ENCODE data around the gene CLDN15. TPM values are rescaled to one million over a fixed set of nuclear protein-coding genes. Genes with fewer than 3 reads are reported as not detected.
"Not testable (repeated sequence)": the region's sequence is repeated elsewhere in the genome, so short reads cannot be mapped to it uniquely, and the experiment has no call there.

Gene CLDN15, protein sequence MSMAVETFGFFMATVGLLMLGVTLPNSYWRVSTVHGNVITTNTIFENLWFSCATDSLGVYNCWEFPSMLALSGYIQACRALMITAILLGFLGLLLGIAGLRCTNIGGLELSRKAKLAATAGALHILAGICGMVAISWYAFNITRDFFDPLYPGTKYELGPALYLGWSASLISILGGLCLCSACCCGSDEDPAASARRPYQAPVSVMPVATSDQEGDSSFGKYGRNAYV
- 11.3 TPM for total RNA-seq

DNA sequence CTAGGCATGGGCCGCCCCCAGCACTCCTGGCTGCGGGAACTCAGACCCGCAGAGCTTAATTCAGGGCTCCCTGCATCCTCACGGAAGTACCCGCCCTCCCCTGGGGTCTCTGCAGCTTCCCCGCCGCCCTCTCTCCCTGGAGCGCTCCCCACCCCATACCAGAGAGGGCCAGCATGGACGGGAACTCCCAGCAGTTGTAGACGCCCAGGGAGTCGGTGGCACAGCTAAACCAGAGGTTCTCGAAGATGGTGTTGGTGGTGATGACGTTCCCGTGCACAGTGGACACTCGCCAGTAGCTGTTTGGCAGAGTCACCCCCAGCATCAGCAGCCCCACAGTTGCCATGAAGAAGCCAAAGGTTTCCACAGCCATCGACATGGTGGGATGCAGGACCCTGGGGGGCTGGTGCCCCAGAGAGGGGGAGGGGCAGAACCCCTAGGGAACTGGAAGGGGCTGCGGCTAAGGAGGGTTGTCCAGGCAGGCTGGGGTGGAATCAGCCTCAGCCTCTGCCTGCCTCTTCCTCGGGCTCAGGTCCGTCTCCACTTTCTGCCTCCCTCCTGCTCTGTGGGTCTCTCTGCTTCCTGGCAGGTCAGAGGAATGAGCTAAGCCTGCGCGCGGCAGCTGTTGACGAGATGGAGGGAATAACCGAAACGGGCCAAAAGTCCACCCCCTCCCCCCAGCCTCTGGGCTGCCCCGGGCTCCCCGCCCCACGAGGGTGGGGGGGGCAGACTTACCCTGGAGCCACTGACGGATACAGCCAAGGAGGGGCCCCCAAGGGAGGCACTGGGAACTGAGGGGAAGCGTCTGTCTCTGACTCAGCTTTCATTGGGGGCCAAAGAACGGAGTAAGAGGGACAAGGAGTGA lies at the start of gene CLDN15:
CLDN15 (minus strand) TSS at position 597 of the 862 bp plus-strand sequence; CDS start at position 376, 221 bp downstream.
- no peak for DNase-seq (ENCODE audit: low spot score)

DNA sequence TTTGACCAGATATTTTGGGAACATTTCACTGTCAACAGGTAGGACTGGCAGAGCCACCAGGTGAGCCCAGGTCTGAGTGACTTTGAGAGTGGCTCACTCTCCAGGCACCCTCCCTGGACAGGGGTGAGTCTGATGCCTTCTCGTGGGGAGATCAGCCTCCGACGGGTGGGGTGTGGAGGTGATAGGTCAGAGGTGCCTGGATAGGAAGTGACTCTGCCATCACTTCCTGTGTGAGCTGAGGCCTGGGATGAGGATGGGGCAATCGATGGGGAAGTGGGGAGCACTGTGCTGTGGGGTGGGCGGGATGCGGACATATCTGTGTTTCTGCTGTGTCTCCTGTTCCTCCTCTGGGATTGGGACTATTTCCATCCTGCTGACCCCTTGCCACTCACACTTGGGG lies 49.4 kb upstream of the CLDN15 start:
- no peak for DNase-seq (ENCODE audit: low spot score)

DNA sequence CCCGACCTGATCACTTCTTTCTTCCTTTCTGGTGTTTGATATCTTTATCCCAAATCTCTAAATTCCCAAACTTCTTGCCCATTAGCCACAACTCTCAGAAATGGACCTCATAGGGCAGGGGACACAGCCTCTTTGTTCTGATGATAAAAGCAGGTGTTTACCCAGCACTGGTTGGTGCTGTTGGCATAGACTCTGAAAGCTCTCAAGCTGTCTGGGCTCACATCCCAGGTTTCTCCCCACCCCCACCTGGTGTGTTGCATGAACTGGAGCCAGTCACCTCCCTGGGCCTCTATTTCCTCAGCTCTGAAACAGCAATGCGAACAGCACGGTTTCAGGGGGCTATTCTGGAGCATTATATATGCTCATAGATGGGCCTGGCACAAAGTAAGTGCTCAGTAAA lies 48.3 kb upstream of the CLDN15 start:
- not testable (repeated sequence) for DNase-seq (ENCODE audit: low spot score)

DNA sequence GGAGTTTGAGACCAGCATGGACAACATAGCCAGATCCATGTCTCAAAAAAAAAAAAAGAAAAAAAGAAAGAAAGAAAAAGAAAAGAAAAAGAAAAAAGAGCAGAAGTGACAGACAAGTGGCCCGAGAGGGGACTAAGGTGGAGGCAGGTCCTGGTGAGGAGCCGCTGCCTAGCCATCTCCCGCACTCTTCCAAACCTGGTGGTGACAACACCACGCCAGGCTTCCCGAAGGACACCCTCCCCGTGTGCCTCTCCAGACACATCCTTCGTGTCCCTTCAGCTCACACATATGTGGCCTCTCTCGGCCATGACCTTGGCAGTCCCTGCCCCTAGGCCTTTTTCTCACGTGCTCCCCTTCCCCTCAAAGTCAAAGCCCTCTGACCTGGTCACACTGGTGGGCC lies 47.6 kb upstream of the CLDN15 start:
- DNase-seq (ENCODE audit: low spot score): no peak

DNA sequence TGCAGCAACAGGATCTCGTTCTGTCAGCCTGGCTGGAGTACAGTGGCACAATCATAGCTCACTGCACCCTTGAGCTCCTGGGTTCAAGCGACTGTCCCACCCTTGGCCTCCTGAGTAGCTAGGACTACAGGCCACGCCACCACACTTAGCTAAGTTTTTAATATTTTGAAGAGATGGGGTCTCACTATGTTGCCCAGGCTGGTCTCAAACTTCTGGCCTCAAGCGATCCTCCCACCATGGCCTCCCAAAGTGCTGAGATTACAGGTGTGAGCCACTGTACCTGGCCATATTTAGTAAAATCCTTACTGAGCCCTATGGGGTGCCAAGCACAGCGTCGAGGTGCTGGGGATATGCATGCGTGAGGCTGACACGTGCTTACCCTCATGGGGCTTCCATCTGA lies 43.3 kb upstream of the CLDN15 start:
- DNase-seq (ENCODE audit: low spot score): not testable (repeated sequence)

DNA sequence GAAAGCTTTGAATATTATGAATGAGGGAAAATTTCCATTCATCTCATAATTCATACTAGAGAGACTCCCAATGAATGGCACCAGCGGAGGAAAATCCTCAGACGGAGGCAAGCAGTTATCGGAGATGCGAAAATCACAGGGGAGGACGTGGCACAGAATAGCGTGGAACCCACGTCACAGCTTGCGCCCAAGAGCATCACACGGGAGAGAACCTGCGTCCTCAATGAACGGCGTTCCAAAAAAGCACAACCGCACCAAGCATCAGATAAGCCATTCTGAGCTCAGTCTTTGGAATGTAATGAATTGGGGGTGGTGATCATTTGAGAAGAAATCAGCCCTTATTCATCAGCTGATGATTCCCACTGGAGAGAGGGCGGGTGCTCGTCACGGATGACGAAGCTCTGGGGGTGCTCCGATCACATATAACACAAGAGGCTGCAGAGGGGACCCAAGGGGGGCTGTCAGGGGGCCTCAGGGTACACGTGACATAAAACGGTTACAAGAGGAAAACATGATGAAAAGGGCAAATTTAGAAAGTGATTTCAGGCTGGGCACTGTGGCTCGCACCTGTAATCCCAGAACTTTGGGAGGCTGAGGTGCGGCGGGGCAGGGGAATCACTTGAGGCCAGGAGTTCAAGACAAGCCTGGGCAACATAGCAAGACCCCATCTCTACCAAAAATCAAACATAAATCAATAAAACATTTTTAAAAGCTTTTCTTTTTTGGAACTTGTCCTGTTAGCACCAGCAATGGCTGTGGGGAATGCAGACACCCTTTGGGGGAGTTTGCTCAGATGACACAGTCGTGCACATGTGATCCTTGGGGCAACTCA lies 41.1 kb upstream of the CLDN15 start:
- no peak for DNase-seq (ENCODE audit: low spot score)

DNA sequence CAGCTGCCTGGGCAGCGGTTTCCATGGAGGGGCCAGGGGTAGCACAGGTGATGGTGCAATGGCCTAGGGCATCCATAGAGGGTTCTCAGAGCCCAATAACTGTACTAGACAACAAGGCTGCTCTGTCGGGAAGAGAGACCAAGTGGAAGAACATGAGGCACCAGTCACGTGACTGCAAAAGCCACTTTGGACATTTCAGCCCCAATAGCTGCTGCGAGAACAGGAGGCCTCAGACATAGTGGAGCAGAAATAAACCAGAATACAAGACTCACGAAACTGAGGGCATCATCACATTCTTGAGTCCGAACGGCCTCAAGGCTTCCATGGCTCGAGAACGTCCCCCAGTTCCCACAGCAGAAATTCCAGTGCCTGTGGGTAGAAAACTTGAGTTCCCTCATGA lies 39.6 kb upstream of the CLDN15 start:
- DNase-seq (ENCODE audit: low spot score): no peak

DNA sequence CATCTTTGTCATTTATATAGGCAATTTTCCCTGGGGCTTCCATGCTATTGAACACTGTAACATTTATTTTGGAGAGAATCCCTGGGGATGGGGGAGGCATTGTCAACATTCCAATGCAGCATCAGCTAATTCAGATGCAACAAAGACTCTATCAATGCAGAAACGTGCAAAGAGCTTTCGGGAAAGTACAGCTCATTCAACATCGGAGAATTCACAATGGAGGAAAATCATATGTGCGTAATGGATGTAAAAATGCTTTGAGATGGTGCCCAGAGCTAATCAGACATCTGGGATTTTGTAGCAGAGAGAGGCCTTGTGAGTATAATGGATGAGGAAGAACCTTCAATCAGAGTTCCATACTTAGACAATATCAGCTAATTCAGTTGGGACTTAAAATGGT lies 35.6 kb upstream of the CLDN15 start:
- no peak for DNase-seq (ENCODE audit: low spot score)

DNA sequence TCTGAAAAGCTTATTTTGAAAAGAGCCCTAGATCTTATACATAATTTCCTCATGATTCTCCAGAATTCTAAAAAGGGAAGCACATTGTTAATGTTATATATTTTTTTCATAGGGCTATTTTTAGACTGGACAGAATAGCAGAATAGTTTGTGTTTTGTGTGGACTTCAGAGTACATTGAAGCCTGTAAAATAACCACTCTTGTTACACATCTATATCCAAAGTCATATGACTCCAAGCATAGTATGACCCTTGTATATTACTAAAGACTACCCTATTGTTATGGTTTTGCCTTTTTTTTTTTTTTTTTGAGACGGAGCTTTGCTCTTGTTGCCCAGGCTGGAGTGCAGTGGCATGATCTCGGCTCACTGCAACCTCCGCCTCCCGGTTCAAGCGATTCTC lies 33.4 kb upstream of the CLDN15 start:
- no peak for DNase-seq (ENCODE audit: low spot score)

DNA sequence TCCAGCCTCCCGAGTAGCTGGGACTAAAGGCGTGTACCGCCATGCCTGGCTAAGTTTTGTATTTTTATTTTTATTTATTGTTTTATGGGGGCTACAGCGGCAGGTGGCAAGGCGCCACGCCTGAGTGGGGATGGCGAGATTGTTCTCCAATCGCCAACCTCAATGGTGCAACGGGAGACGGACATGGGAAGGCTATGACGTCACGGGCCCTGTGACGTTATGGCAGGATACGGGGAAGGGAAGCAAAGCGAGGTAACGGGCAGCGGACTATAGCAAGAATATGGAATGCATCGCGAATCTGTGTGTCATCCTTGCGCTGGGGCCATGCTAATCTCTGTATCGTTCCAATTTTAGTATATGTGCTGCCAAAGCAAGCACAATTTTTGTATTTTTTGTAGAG lies 32.1 kb upstream of the CLDN15 start:
- no peak for DNase-seq (ENCODE audit: low spot score)

DNA sequence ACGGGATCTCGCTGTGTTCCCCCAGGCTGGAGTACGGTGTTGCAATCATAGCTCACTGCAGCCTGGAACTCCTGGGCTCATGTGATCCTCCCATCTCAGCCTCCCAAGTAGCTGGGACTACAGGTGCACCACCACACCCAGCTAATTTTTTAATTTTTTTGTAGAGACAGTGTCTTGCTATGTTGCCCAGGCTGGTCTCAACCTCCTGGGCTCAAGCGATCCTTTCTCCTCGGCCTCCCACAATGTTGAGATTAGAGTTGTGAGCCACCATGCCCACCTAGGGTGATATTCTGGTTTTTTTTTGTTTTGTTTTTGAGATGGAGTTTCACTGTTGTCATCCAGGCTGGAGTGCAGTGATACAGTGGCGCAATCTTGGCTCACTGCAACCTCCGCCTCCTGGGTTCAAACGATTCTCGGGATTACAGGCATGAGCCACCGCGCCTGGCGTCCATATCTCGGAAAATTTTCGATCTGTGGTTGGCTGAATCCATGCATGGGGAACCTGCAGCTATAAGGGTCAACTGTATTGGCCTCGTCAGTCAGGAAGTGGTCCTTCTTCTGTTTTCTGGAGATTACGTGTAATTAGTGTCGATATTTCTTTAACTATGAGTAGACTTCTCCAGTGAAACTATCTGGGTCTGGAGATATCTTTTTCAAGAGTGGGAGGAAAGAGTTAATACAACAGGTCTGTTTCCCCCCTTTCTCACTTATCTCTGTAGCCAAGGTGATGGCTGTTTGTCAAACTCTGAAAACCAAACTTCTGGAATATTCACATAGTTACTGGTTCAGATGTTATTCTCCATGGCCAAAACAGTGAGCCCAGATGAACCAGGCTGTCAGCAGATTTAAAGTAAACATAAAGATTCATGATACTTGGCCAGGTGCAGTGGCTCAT lies 28.3 kb upstream of the CLDN15 start:
- no peak for DNase-seq (ENCODE audit: low spot score)

DNA sequence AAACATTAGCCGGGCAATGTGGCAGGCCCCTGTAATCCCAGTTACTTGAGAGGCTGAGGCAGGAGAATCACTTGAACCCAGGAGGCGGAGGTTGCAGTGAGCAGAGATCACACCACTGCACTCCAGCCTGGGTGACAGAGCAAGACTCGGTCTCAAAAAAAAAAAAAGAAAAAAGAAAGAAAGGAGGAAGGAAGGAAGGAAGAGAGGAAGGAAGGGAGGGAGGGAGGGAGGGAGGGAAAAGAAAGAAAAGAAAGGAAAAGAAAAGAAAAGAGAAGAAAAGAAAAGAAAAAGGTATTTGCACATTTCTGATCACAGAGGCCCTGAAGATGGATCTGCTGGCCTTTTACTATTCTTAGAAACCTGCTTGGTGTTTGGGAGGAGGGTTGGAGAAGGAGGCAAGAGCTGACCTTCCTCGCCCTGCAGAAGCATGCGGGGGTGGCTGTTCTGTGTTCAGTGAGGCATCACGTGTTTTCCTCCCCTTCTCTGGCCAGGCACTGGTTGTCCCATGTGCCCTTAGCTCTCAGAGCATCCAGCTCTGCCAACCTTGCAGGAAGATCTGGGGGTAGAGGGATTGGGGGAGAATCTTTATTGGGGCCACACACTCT lies 26.6 kb upstream of the CLDN15 start:
- DNase-seq (ENCODE audit: low spot score): not testable (repeated sequence)

DNA sequence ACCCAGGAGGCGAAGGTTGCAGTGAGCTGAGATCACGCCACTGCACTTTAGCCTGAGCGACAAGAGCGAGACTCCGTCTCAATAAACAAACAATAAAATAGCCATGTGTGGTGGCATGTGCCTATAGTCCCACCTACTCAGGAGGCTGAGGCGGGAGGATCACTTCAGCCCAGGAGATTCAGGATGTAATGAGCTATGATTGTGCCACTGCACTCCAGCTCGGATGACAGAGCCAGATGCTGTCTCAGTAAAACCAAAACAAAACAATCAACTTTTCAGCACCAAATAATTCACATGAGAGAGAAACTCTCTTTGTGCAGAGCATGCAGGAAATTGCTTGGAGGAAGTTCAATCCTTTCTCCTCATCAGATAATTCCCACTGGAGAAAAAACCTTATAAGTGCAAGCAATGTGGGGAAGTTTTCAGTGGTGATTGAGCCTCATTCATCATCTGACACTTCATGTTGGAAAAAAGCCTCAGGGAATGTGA lies 20.7 kb upstream of the CLDN15 start:
- no peak for DNase-seq (ENCODE audit: low spot score)

DNA sequence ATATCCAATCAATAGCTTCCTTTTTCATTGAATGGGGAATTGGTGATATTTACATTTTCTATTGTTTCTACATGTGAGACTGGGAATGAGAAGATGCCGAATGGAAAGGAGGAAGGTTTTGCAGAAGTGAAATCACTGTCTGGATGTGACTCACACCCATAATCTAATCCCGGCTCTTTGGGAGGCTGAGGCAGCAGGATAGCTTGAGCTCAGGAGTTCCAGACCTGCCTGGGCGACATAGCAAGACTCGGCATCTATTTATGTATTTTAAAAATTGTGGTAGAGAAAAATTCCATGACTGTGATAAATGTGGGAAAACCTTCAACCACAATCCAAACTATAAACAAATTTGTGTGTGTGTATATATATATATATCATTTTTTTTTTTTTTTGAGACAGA lies 18.2 kb upstream of the CLDN15 start:
- DNase-seq (ENCODE audit: low spot score): no peak

DNA sequence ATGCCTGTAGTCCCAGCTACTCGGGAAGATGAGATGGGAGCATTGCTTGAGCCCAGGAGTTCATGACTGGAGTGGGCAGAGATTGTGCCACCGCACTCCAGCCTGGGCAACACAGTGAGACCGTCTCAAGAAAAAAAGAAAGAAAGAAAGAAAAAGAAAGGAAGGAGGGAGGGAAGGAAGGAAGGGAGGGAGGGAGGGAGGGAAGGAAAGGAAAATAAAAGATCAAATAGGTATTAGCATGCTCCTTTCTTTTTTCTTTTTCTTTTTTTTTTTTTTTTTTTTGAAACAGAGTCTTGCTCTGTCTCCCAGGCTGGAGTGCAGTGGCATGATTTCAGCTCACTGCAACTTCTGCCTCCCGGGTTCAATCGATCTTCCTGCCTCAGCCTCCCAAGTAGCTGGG lies 15.6 kb upstream of the CLDN15 start:
- DNase-seq (ENCODE audit: low spot score): not testable (repeated sequence)

DNA sequence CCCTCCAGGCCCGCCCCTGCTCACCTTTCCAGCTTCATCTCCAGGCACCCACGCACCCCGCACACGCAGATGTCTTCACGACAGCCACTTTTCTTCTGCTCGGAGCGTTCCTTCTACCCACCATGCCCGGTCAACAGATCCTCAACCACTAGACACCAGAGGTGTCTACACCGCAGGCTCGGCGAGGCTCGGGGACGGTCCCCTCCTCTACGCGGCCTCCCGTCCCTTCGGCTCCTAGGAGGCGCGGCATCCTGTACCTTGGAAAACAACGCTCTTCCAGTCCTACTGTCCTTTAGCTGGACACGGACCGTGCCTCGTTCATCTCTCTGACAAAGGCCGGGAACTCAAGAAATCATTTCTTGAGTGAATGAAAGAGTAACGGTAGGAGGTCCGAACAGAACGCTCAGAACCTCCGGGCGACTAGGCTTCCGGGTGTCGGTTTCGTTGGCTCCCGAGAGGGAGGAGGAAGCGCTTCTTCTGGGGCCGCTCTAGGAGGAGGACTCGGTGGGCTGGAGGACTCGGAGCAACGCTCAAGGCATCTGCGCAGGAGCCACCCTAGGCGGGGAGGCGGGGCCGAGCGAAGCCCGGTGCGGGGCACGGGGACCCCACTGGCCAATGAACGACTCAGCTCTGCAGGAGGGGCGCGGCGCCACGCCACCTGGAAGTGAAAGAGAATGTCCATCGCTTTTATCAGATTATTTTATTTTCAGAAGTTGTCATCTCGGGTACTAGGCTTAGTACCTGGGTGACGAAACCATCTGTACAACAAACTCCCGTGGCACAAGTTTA lies 14.5 kb upstream of the CLDN15 start:
- peak; percentile 97 for DNase-seq (ENCODE audit: low spot score)

DNA sequence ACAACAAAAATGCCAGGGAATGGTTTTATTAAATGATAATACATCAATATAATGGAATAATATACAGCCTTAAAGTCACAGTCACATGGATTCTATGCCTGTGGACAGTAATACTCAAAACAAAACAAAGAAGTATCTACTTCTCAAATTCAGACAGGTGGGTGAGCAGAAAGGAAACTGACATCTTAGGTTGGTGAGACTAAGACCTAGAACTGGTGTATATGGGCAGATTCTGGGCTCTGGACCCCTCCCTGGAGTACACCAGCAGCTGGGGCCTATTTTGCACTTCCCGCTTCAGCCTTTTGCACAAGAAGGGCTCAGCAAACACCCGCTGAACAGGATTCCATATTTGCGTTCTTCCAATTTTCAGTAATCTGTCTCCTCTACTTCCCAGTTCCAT lies 12.7 kb upstream of the CLDN15 start:
- DNase-seq (ENCODE audit: low spot score): no peak

DNA sequence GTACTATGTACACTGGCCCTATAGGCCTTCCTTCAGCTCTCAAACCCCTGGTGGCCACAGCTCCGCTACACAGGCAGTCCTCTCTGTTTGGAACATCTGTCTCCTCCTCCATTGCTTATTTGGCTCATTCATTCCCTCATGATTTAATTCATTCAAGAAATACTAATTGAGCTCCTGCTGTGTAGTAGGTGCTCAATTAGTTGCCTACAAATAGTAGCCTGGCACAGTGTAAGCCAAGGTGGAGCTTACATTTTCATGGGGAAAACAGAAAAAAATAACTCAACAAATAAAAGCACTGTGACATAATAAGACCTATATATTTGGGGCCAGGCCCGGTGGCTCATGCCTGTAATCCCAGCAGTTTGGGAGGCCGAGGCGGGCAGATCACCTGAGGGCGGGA lies 10.7 kb upstream of the CLDN15 start:
- no peak for DNase-seq (ENCODE audit: low spot score)

DNA sequence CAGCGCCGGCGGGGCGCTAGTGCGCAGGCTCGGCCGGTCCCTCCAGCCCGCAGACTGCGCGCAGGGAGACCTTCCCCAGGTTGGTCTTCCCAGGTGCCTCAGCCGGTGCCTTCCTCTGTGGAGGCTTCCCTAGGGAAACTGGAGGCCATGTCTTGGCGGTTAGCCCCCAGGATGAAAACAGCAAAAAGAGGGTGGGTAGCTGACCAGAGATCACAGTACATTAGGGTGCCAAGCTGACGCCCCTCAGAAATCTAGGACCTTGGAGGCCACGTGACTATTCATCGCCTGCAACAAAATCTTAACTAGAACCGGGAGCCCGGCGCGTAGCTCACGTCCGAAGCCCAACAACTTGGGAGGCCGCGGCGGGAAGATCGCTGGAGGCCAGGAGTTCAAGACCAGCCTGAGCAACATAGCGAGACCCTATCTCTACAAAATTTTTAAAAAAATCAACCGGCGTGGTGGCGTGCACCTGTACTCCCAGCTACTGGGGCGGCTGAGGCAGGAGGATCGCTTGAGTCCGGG lies 7.6 kb upstream of the CLDN15 start:
- DNase-seq (ENCODE audit: low spot score): no peak

Measured in ureter (tissue), 1 donor.